Sciatic nerve (tissue), 2 donors: ENCODE results near the gene TATDN3. TPM values are rescaled to one million over a fixed set of nuclear protein-coding genes. Genes with fewer than 3 reads are reported as not detected.
"Not testable (repeated sequence)": the region's sequence is repeated elsewhere in the genome, so short reads cannot be mapped to it uniquely, and the experiment has no call there.

ENCODE experiments used
- ATAC-seq: fragments of 200-7000 bp; cut with Tn5 transposase; one replicate; pipeline ENCODE4 v1.9.1; 2020; ENCODE audit warnings: mild to moderate bottlenecking, moderate library complexity
- DNase-seq: peaks from one replicate; pipeline ENCODE4 v3.0.0-alpha.2; 2020; ENCODE audit warnings: low spot score
- intact Hi-C: fragments of 100-400 bp; cut with DNase I; formaldehyde crosslinking; loops from one replicate; pipeline ENCODE4 v1.14.2; 2022
- total RNA-seq: library from RNA; stranded (reverse); fragmentation: NEBNext Ultra II Directional; extraction: Animal tissue kit (Norgen Biotek cat#: 25700); gene quantifications from one replicate; pipeline ENCODE4 v1.2.1, GENCODE V29; 2021
- donor health status: DM: no; HTN: no; CAD: no.
- donor health status: DM: no; HTN: no; CAD: no.

TATDN3 gene
- total RNA-seq, 1 donor from 2014 or later = 15.9 TPM

GRCh38 chr1:212822956-212823355, 31.3 kb downstream of the TATDN3 start:
- DNase-seq = no peak
- ATAC-seq = no peak
- intact Hi-C loops = no loop called here

GRCh38 chr1:212824201-212824600, 32.5 kb downstream of the TATDN3 start:
- intact Hi-C loops = no loop called here
- ATAC-seq = no peak
- no peak for DNase-seq

- DNase-seq = no peak
- intact Hi-C loops = no loop called here
- ATAC-seq = no peak
Observed at GRCh38 chr1:212825798-212826452, 34.2 kb downstream of the TATDN3 start.

- no peak for DNase-seq
- ATAC-seq = no peak
- intact Hi-C loops = no loop called here
Observed at GRCh38 chr1:212827171-212827776, 35.6 kb downstream of the TATDN3 start.

- intact Hi-C loops = no loop called here
- no peak for ATAC-seq
- DNase-seq = no peak
Observed at GRCh38 chr1:212827831-212828278, 36.2 kb downstream of the TATDN3 start.

GRCh38 chr1:212828395-212828794, 36.7 kb downstream of the TATDN3 start:
- intact Hi-C loops = no loop called here
- no peak for ATAC-seq
- DNase-seq = no peak

- ATAC-seq, intact Hi-C loops, DNase-seq: not testable (repeated sequence)
Observed at GRCh38 chr1:212833211-212834207, 41.8 kb downstream of the TATDN3 start.

- no peak for ATAC-seq
- intact Hi-C loops = no loop called here
- DNase-seq = no peak
Observed at GRCh38 chr1:212838145-212838544, 46.5 kb downstream of the TATDN3 start.

- ATAC-seq, intact Hi-C loops, DNase-seq: not testable (repeated sequence)
Observed at GRCh38 chr1:212844521-212844920, 52.8 kb downstream of the TATDN3 start.

- ATAC-seq (no peak), DNase-seq (no peak)
- intact Hi-C loops = no loop called here
Observed at GRCh38 chr1:212847549-212847948, 55.9 kb downstream of the TATDN3 start, which contains the start of gene SPATA45. TSS of gene SPATA45 (minus strand) at chr1:212847649. CDS start at chr1:212836149, 11,500 bp downstream.

- ATAC-seq = no peak
- intact Hi-C loops = no loop called here
- DNase-seq = no peak
Observed at GRCh38 chr1:212852105-212852688, 60.5 kb downstream of the TATDN3 start.

- intact Hi-C loops = no loop called here
- ATAC-seq = no peak
- DNase-seq = no peak
Observed at GRCh38 chr1:212853658-212854057, 62.0 kb downstream of the TATDN3 start.

GRCh38 chr1:212856755-212857154, 65.1 kb downstream of the TATDN3 start:
- DNase-seq (no peak), ATAC-seq (no peak)
- intact Hi-C loops = no loop called here

- intact Hi-C loops = no loop called here
- ATAC-seq (peak; percentile 100), DNase-seq (peak; percentile 98)
Observed at GRCh38 chr1:212857992-212858460, 66.3 kb downstream of the TATDN3 start, which contains the start of gene FLVCR1. TSS of gene FLVCR1 (plus strand) at chr1:212858275. CDS start at chr1:212858453, 178 bp downstream.

GRCh38 chr1:212858461-212859265, 67.0 kb downstream of the TATDN3 start:
- DNase-seq = no peak
- ATAC-seq = peak; percentile 51
- intact Hi-C loops = no loop called here

- intact Hi-C loops = no loop called here
- ATAC-seq = no peak
- no peak for DNase-seq
Observed at GRCh38 chr1:212860713-212861581, 69.3 kb downstream of the TATDN3 start.

GRCh38 chr1:212862111-212862690, 70.5 kb downstream of the TATDN3 start:
- intact Hi-C loops = no loop called here
- no peak for DNase-seq
- no peak for ATAC-seq
